LNCAP (cell line): ENCODE measurements around the gene MGLL.

Experiments
- TF ChIP-seq, protein P1 (sequence below): fragments of 450-650 bp; IDR thresholded peaks from 2 replicates; pipeline ENCODE4 v1.5.1; 2017; ENCODE audit warnings: mild to moderate bottlenecking

The MGLL gene

DNA sequence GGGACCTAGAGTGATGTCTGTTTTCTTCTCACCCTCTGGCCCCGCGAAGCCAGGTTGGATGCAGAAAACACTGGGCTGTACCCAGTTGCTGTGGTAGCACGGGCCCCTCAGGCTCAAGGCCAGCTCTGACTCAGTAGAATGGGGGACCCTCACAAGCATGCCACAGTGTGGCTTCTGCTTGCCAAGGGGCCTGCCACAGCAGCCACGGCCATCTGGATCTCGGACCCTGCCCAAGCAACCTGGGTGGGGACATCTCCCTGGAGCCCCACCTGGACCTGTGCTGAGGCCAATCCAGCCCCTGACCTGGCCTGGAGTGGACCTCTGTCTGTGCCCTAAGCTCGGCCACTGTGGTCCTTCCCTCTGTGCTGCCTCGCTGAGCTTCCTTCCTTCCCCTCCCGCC is 59.0 kb downstream of the MGLL start:
- TF ChIP-seq, protein P1, sequence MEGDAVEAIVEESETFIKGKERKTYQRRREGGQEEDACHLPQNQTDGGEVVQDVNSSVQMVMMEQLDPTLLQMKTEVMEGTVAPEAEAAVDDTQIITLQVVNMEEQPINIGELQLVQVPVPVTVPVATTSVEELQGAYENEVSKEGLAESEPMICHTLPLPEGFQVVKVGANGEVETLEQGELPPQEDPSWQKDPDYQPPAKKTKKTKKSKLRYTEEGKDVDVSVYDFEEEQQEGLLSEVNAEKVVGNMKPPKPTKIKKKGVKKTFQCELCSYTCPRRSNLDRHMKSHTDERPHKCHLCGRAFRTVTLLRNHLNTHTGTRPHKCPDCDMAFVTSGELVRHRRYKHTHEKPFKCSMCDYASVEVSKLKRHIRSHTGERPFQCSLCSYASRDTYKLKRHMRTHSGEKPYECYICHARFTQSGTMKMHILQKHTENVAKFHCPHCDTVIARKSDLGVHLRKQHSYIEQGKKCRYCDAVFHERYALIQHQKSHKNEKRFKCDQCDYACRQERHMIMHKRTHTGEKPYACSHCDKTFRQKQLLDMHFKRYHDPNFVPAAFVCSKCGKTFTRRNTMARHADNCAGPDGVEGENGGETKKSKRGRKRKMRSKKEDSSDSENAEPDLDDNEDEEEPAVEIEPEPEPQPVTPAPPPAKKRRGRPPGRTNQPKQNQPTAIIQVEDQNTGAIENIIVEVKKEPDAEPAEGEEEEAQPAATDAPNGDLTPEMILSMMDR: no peak

DNA sequence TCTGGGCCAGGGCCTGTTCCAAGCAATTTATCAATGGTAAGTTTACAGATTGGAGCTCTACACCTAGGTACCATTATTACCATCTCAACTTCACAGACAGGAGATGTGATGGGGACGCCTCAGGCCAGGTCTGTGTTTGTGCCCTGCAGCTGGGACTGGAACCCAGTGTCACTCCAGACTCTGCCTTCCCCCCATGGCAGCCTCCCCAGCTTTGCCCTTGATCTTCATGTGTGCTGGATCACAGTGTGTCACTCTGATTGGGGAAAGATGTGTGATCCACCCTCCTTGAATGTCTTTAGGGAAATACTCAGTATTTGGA is 59.6 kb downstream of the MGLL start:
- TF ChIP-seq, protein P1: no peak

DNA sequence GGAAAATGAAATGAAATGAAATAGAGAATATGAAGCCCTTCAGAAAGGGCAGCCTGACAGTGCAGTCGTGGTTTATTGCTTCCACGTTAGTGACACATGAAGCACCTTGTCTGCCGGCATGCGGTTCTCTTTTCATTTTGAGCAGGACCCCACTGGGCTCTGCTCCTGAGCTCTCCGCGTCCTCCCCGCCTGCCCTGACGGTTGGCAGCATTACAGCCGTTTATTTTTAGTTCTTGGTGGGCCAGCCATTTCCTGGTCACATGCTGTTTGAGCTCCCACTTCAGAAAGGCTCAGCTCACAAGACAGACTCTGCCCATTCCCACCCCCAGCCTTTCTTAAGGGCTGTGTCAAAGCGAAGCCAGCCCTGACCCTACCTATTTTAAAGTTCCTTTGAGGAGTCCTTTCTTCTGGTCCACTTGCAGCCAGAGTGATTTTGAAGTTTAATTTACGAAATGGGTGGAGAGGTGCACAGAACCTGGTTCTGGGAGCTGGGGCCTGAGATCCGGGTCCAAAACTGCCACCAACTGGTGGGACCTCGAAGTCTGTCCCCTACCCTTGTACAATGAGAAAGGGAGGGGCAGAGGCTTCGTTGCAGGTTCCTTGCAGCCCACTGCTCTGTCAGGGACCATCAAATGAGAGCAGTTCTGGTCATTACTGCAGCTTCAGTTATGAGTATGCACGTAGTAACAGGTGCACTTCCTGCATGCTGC is 60.1 kb downstream of the MGLL start:
- TF ChIP-seq, protein P1: no peak

DNA sequence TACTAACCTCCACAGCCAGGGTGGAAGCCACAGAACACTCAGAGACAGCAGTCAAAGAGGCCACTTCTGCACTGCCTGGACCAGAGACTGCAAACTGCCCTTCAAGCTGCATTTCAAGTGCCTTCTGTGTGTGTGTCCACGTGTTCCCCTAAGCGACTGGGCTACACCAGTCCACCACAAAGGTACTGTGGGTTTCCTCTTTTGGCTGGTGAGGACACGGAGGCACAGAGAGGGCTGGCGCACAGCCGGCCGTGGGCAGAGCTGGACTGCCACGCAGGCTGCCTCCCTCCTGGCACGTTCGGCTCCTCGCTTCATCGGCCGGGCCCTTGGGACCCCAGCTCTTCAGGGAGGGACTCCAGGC is 60.9 kb downstream of the MGLL start:
- TF ChIP-seq, protein P1: no peak

DNA sequence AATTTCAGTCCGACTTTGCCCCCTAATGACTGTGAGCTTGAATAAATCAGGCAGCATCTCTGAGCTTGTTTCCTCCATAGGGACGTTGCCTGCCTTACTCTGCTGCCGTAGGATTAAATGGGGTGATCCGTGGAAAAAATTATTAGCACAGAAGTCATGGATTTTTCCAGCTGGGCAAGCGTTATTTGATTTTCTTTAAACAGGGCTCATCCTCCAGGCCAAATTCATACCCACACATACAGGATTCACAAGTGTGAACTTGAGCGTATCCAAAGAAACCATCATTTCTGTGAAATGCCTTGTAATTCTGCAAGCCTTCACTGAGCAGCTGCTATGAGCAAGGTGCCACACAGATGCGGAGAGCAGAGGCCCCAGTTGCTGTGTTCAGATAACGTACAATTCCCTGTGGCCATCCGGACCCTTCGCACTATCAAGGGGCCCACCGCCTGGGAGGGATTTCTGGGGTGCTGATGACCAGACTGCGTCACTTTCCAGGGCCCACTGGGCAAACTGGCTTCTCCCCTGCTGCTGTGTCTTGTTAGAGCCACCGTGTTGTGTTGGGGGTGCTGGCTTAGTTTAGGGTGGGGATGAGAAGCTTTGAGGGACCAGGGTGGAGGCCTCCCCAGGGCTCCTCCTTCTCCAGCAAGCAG is 61.4 kb downstream of the MGLL start:
- TF ChIP-seq, protein P1: no peak

DNA sequence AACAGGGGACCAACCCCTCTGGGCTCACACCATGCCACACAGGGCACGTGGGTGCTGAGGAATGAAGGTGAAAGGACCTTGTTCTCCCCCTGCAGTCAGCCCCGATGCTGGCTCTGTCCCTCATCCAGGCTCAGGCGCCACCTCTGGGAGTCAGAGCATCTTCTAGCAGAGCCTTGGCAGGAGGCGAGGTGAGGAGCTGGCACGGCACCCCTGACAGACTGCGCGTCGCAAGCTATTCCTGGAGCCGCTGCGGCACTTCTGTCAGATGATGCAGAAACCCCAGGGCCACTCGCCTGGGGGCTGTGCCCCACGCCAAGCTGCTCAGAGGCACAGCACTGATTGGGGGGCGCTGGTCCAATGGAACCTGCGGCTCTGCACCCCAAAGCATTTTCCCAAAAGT is 62.0 kb downstream of the MGLL start:
- TF ChIP-seq, protein P1: no peak

DNA sequence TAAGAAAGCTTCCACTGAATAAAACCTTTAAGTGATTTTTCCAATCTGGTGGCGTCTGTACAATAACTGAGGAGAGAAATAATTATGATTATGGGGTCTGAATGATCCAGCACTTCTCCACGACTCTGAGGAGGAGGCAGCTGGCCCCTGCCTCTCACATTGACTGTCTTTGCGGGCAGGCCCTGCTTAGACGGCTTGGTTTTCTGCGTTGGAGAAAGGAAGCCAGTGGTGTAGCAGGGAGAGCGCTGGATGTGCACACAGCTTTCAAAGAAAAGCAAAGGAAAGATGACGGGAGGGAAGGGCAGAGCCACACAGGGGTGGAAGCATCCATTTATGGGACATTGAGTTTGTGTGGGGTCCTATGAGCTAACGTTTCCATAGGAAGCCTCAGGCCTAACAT is 62.5 kb downstream of the MGLL start:
- TF ChIP-seq, protein P1: no peak

DNA sequence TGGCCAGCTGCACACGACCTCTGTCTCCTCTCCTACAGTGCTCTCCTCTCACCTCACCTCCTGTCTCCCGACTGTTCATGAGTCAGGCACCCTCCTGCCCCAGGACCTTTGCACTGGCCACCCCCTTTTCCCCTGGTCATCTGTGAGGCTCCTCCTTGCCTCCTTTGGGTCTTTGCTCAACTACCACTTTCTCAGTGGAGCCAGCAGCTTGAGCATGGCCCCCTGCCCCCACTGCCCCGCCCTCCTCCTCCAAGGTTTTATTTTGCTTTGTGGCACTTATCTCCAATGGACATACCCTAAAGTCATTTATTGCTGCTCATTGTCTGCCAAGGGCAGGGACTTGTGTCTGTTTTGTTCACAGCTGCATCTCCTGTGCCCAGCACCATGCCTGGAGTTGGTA is 64.3 kb downstream of the MGLL start:
- TF ChIP-seq, protein P1: no peak
